Measurements from ENCODE around the gene EXOSC1. TPM values are rescaled to one million over a fixed set of nuclear protein-coding genes. Genes with fewer than 3 reads are reported as not detected.

The EXOSC1 gene
- total RNA-seq, 4 donors from 2014 or later: 24.9 to 54.5 (median 28.0) TPM

- ATAC-seq: no peak
- WGBS, 2 donors (ENCODE audit: low coverage in 1 of 2): 20 to 24% methylated on average over 1 to 2 of the region's 3 CpGs
- peaks cover 0 to 75% of the 10 kb centered on the region in 2 donors for H3K36me3 ChIP-seq
- TF ChIP-seq EP300 (IDR thresholded peaks at IDR 0.05) (no peak), POLR2A (IDR thresholded peaks at IDR 0.05) (no peak), POLR2AphosphoS5 (IDR thresholded peaks at IDR 0.05) (no peak)
- TF ChIP-seq, protein P1, sequence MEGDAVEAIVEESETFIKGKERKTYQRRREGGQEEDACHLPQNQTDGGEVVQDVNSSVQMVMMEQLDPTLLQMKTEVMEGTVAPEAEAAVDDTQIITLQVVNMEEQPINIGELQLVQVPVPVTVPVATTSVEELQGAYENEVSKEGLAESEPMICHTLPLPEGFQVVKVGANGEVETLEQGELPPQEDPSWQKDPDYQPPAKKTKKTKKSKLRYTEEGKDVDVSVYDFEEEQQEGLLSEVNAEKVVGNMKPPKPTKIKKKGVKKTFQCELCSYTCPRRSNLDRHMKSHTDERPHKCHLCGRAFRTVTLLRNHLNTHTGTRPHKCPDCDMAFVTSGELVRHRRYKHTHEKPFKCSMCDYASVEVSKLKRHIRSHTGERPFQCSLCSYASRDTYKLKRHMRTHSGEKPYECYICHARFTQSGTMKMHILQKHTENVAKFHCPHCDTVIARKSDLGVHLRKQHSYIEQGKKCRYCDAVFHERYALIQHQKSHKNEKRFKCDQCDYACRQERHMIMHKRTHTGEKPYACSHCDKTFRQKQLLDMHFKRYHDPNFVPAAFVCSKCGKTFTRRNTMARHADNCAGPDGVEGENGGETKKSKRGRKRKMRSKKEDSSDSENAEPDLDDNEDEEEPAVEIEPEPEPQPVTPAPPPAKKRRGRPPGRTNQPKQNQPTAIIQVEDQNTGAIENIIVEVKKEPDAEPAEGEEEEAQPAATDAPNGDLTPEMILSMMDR (IDR thresholded peaks at IDR 0.05): no peak
- peaks cover 0 to 51% (median 0%) of the 10 kb centered on the region in 3 donors for H3K4me1 ChIP-seq
- no peak overlapping the region for H3K4me3 ChIP-seq
- H3K27me3 ChIP-seq: no peaks in the 10 kb centered on the region
- H3K9me3 ChIP-seq: no peaks in the 10 kb centered on the region
- peak overlapping the region in 3 of 4 donors; percentile 10 to 53 (median 26) for H3K27ac ChIP-seq
Measured at GRCh38 chr10:97454330-97455036, 8.7 kb upstream of the EXOSC1 start.

GRCh38 chr10:97452352-97452751 lies 6.5 kb upstream of the EXOSC1 start:
- no peak for ATAC-seq
- peaks cover 0 to 71% (median 8%) of the 10 kb centered on the region in 3 donors for H3K4me1 ChIP-seq
- WGBS, 2 donors (ENCODE audit: low coverage in 1 of 2): 88% methylated on average over 5 of the region's 6 CpGs; no CpG with 5 or more reads in 1 of the 2 donors
- no peak overlapping the region for H3K27ac ChIP-seq
- no peaks in the 10 kb centered on the region for H3K27me3 ChIP-seq
- TF ChIP-seq POLR2AphosphoS5 (IDR thresholded peaks at IDR 0.05) (no peak), EP300 (IDR thresholded peaks at IDR 0.05) (no peak), POLR2A (IDR thresholded peaks at IDR 0.05) (no peak)
- TF ChIP-seq, protein P1 (IDR thresholded peaks at IDR 0.05): no peak
- no peaks in the 10 kb centered on the region for H3K9me3 ChIP-seq
- H3K4me3 ChIP-seq: no peak overlapping the region
- H3K36me3 ChIP-seq: peaks cover 0 to 53% of the 10 kb centered on the region in 2 donors

DNA sequence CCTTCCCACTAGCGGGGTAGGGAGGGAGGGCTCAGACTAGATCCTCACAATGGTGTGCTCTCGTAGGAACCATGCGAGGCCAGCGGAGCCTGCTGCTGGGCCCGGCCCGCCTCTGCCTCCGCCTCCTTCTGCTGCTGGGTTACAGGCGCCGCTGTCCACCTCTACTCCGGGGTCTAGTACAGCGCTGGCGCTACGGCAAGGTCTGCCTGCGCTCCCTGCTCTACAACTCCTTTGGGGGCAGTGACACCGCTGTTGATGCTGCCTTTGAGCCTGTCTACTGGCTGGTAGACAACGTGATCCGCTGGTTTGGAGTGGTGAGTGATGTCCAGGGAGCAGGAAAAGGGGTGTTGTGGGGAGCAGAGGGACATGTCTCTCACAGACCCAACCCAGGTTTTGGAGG lies 5.8 kb upstream of the EXOSC1 start:
- H3K27ac ChIP-seq: peak overlapping the region in 1 of 4 donors; percentile 30
- no peak for ATAC-seq
- TF ChIP-seq EP300 (IDR thresholded peaks at IDR 0.05) (no peak), POLR2AphosphoS5 (IDR thresholded peaks at IDR 0.05) (no peak), POLR2A (IDR thresholded peaks at IDR 0.05) (no peak)
- TF ChIP-seq, protein P1 (IDR thresholded peaks at IDR 0.05): no peak
- WGBS, 2 donors (ENCODE audit: low coverage in 1 of 2): no CpG with 5 or more reads among the region's 17 CpGs
- H3K4me1 ChIP-seq: peaks cover 0 to 79% (median 15%) of the 10 kb centered on the region in 3 donors
- H3K36me3 ChIP-seq: peaks cover 0 to 46% of the 10 kb centered on the region in 2 donors
- H3K4me3 ChIP-seq: no peak overlapping the region
- no peaks in the 10 kb centered on the region for H3K27me3 ChIP-seq
- no peaks in the 10 kb centered on the region for H3K9me3 ChIP-seq

DNA sequence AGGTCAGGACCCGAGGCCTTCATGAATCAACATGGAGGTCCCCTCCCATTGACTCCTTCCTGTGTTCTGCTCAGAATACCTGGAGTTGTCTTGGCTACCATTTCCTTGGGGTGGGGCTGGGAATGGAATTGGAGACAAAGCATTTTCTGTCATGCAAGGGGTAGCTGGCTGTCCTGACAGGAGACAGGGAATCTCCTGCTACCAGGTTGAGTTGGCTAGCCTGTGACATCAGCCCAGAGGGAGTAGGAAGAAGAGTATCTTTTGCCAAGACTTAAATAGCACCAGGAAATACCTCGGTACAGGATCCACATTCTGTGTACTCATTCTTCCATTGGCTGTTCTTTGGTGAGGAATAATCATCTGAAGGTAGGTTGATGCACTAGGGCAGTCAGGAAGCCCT lies 5.0 kb upstream of the EXOSC1 start:
- no peak for TF ChIP-seq EP300 (IDR thresholded peaks at IDR 0.05)
- TF ChIP-seq POLR2AphosphoS5 (IDR thresholded peaks at IDR 0.05): no peak
- no peak for TF ChIP-seq POLR2A (IDR thresholded peaks at IDR 0.05)
- TF ChIP-seq, protein P1 (IDR thresholded peaks at IDR 0.05): no peak
- Histone ChIP-seq H3K36me3 (peaks cover 0 to 38% of the 10 kb centered on the region in 2 donors), H3K4me1 (peaks cover 0 to 82% (median 15%) of the 10 kb centered on the region in 3 donors), H3K9me3 (no peaks in the 10 kb centered on the region), H3K27ac (no peak overlapping the region), H3K4me3 (no peak overlapping the region), H3K27me3 (no peaks in the 10 kb centered on the region)
- WGBS, 2 donors (ENCODE audit: low coverage in 1 of 2): 50 to 100% methylated on average over 1 of the region's 2 CpGs
- ATAC-seq: no peak

DNA sequence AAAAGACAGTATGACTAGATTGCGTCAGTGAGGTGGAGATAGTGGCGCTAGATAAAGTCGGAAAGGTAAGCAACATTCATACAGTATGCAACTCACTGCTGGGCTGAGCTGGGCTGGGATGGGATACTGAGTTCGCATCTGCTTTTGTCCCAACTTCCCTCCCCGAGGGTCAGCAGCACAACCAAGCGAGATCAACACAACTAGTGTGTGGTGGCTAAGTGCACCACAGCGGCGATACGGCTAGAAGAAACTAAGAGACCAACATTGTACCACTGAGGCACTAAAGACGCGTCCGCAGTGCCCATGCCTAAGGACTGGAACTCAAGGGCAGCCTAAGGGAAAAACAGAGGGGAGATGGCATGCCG lies 467 bp downstream of the EXOSC1 start:
- TF ChIP-seq, protein P1 (IDR thresholded peaks at IDR 0.05): no peak
- TF ChIP-seq POLR2AphosphoS5 (IDR thresholded peaks at IDR 0.05): no peak
- TF ChIP-seq EP300 (IDR thresholded peaks at IDR 0.05): no peak
- TF ChIP-seq POLR2A (IDR thresholded peaks at IDR 0.05): no peak
- 0% methylated on average over 8 of the region's 13 CpGs for WGBS, 2 donors (ENCODE audit: low coverage in 1 of 2)
- ATAC-seq: peak; percentile 4
- H3K4me1 ChIP-seq: peaks cover 0 to 51% (median 21%) of the 10 kb centered on the region in 3 donors
- peak overlapping the region; percentile 50 to 67 for H3K4me3 ChIP-seq
- no peaks in the 10 kb centered on the region for H3K27me3 ChIP-seq
- H3K36me3 ChIP-seq: peaks cover 0 to 32% of the 10 kb centered on the region in 2 donors
- peak overlapping the region; percentile 6 to 85 (median 80) for H3K27ac ChIP-seq
- no peaks in the 10 kb centered on the region for H3K9me3 ChIP-seq

Measured in gastroesophageal sphincter (tissue), 4 donors.